Measurements from ENCODE around the gene OTOG.

OTOG gene

GRCh38 chr11:17544181-17544622, 2.9 kb upstream of the OTOG start, which contains the start of gene USH1C:
USH1C (minus strand) TSS chr11:17544416; CDS start chr11:17544307, 109 bp downstream.
- Histone ChIP-seq H3K36me3 (ENCODE audit: insufficient read depth, low read depth, low read length) (no peaks in the 10 kb centered on the region), H3K4me3 (ENCODE audit: low read length) (peak within 1 kb of the TSS; percentile 76), H3K27ac (ENCODE audit: low read length) (no peak within 1 kb of the TSS), H3K9me3 (ENCODE audit: insufficient read depth, low read depth, low read length) (no peaks in the 10 kb centered on the region), H3K4me1 (ENCODE audit: insufficient read depth, low read length) (peaks cover 10% of the 10 kb centered on the region; the same call in 1 of the 2 replicates), H3K27me3 (ENCODE audit: insufficient read depth, low read length) (peaks cover 39% of the 10 kb centered on the region), H3K9ac (ENCODE audit: low read depth, low read length) (peak within 1 kb of the TSS; percentile 54; the same call in 1 of the 2 replicates)

GRCh38 chr11:17546240-17546639, 819 bp upstream of the OTOG start:
- H3K27me3 ChIP-seq (ENCODE audit: insufficient read depth, low read length), result peaks cover 39% of the 10 kb centered on the region
- no peak overlapping the region for H3K9ac ChIP-seq (ENCODE audit: low read depth, low read length)
- H3K36me3 ChIP-seq (ENCODE audit: insufficient read depth, low read depth, low read length), result no peaks in the 10 kb centered on the region
- H3K4me3 ChIP-seq (ENCODE audit: low read length), result no peak overlapping the region
- H3K9me3 ChIP-seq (ENCODE audit: insufficient read depth, low read depth, low read length), result no peaks in the 10 kb centered on the region
- no peak overlapping the region for H3K27ac ChIP-seq (ENCODE audit: low read length)
- H3K4me1 ChIP-seq (ENCODE audit: insufficient read depth, low read length), result peaks cover 10% of the 10 kb centered on the region; the same call in 1 of the 2 replicates

- no peaks in the 10 kb centered on the region for H3K9me3 ChIP-seq (ENCODE audit: insufficient read depth, low read depth, low read length)
- peaks cover 5% of the 10 kb centered on the region; the same call in 1 of the 2 replicates for H3K4me1 ChIP-seq (ENCODE audit: insufficient read depth, low read length)
- no peaks in the 10 kb centered on the region for H3K36me3 ChIP-seq (ENCODE audit: insufficient read depth, low read depth, low read length)
- no peak overlapping the region for H3K9ac ChIP-seq (ENCODE audit: low read depth, low read length)
- peaks cover 30% of the 10 kb centered on the region for H3K27me3 ChIP-seq (ENCODE audit: insufficient read depth, low read length)
- no peak overlapping the region for H3K27ac ChIP-seq (ENCODE audit: low read length)
- H3K4me3 ChIP-seq (ENCODE audit: low read length), result no peak overlapping the region
These were observed 873 bp downstream of the OTOG start for GRCh38 chr11:17547932-17548331.

- no peak overlapping the region for H3K4me3 ChIP-seq (ENCODE audit: low read length)
- peaks cover 5% of the 10 kb centered on the region; the same call in 1 of the 2 replicates for H3K4me1 ChIP-seq (ENCODE audit: insufficient read depth, low read length)
- H3K27me3 ChIP-seq (ENCODE audit: insufficient read depth, low read length), result peaks cover 25% of the 10 kb centered on the region
- no peak overlapping the region for H3K27ac ChIP-seq (ENCODE audit: low read length)
- H3K36me3 ChIP-seq (ENCODE audit: insufficient read depth, low read depth, low read length), result no peaks in the 10 kb centered on the region
- H3K9ac ChIP-seq (ENCODE audit: low read depth, low read length), result no peak overlapping the region
- no peaks in the 10 kb centered on the region for H3K9me3 ChIP-seq (ENCODE audit: insufficient read depth, low read depth, low read length)
These were observed 1.4 kb downstream of the OTOG start for GRCh38 chr11:17548444-17548843.

- Histone ChIP-seq H3K4me3 (ENCODE audit: low read length) (no peak overlapping the region), H3K36me3 (ENCODE audit: insufficient read depth, low read depth, low read length) (no peaks in the 10 kb centered on the region), H3K9me3 (ENCODE audit: insufficient read depth, low read depth, low read length) (no peaks in the 10 kb centered on the region), H3K27me3 (ENCODE audit: insufficient read depth, low read length) (peaks cover 18% of the 10 kb centered on the region), H3K4me1 (ENCODE audit: insufficient read depth, low read length) (peaks cover 5% of the 10 kb centered on the region; the same call in 1 of the 2 replicates), H3K9ac (ENCODE audit: low read depth, low read length) (no peak overlapping the region), H3K27ac (ENCODE audit: low read length) (no peak overlapping the region)
These were observed 3.6 kb downstream of the OTOG start for GRCh38 chr11:17550450-17551346.

GRCh38 chr11:17551347-17552040, 4.4 kb downstream of the OTOG start:
- Histone ChIP-seq H3K36me3 (ENCODE audit: insufficient read depth, low read depth, low read length) (no peaks in the 10 kb centered on the region), H3K4me3 (ENCODE audit: low read length) (no peak overlapping the region), H3K27ac (ENCODE audit: low read length) (no peak overlapping the region), H3K9me3 (ENCODE audit: insufficient read depth, low read depth, low read length) (no peaks in the 10 kb centered on the region), H3K9ac (ENCODE audit: low read depth, low read length) (no peak overlapping the region), H3K4me1 (ENCODE audit: insufficient read depth, low read length) (peaks cover 5% of the 10 kb centered on the region; the same call in 1 of the 2 replicates), H3K27me3 (ENCODE audit: insufficient read depth, low read length) (peaks cover 12% of the 10 kb centered on the region)

GRCh38 chr11:17552041-17552355, 4.9 kb downstream of the OTOG start:
- no peak overlapping the region for H3K9ac ChIP-seq (ENCODE audit: low read depth, low read length)
- H3K4me1 ChIP-seq (ENCODE audit: insufficient read depth, low read length), result peaks cover 5% of the 10 kb centered on the region; the same call in 1 of the 2 replicates
- no peak overlapping the region for H3K4me3 ChIP-seq (ENCODE audit: low read length)
- H3K9me3 ChIP-seq (ENCODE audit: insufficient read depth, low read depth, low read length), result no peaks in the 10 kb centered on the region
- no peaks in the 10 kb centered on the region for H3K36me3 ChIP-seq (ENCODE audit: insufficient read depth, low read depth, low read length)
- no peak overlapping the region for H3K27ac ChIP-seq (ENCODE audit: low read length)
- peaks cover 12% of the 10 kb centered on the region for H3K27me3 ChIP-seq (ENCODE audit: insufficient read depth, low read length)

- H3K27ac ChIP-seq (ENCODE audit: low read length), result no peak overlapping the region
- peaks cover 6% of the 10 kb centered on the region for H3K27me3 ChIP-seq (ENCODE audit: insufficient read depth, low read length)
- no peaks in the 10 kb centered on the region for H3K36me3 ChIP-seq (ENCODE audit: insufficient read depth, low read depth, low read length)
These were observed 5.6 kb downstream of the OTOG start for GRCh38 chr11:17552392-17553248.

GRCh38 chr11:17553249-17553546, 6.1 kb downstream of the OTOG start:
- Histone ChIP-seq H3K4me3 (ENCODE audit: low read length) (no peak overlapping the region), H3K27me3 (ENCODE audit: insufficient read depth, low read length) (peaks cover under 1% of the 10 kb centered on the region), H3K27ac (ENCODE audit: low read length) (no peak overlapping the region), H3K4me1 (ENCODE audit: insufficient read depth, low read length) (peaks cover 3% of the 10 kb centered on the region; the same call in 1 of the 2 replicates), H3K9ac (ENCODE audit: low read depth, low read length) (no peak overlapping the region), H3K9me3 (ENCODE audit: insufficient read depth, low read depth, low read length) (no peaks in the 10 kb centered on the region), H3K36me3 (ENCODE audit: insufficient read depth, low read depth, low read length) (no peaks in the 10 kb centered on the region)

More at GRCh38 chr11:17552392-17553248, 5.6 kb downstream of the OTOG start:
- Histone ChIP-seq H3K4me3 (ENCODE audit: low read length) (no peak overlapping the region), H3K4me1 (ENCODE audit: insufficient read depth, low read length) (peaks cover 5% of the 10 kb centered on the region; the same call in 1 of the 2 replicates), H3K9ac (ENCODE audit: low read depth, low read length) (no peak overlapping the region), H3K9me3 (ENCODE audit: insufficient read depth, low read depth, low read length) (no peaks in the 10 kb centered on the region)

GRCh38 chr11:17554487-17554886, 7.4 kb downstream of the OTOG start:
- no peaks in the 10 kb centered on the region for H3K9me3 ChIP-seq (ENCODE audit: insufficient read depth, low read depth, low read length)
- no peak overlapping the region for H3K27ac ChIP-seq (ENCODE audit: low read length)
- no peak overlapping the region for H3K9ac ChIP-seq (ENCODE audit: low read depth, low read length)
- no peaks in the 10 kb centered on the region for H3K4me1 ChIP-seq (ENCODE audit: insufficient read depth, low read length)
- H3K4me3 ChIP-seq (ENCODE audit: low read length), result no peak overlapping the region
- no peaks in the 10 kb centered on the region; the same call in 1 of the 2 replicates for H3K27me3 ChIP-seq (ENCODE audit: insufficient read depth, low read length)
- H3K36me3 ChIP-seq (ENCODE audit: insufficient read depth, low read depth, low read length), result no peaks in the 10 kb centered on the region

GRCh38 chr11:17556999-17557398, 9.9 kb downstream of the OTOG start:
- H3K4me3 ChIP-seq (ENCODE audit: low read length), result no peak overlapping the region
- no peak overlapping the region for H3K27ac ChIP-seq (ENCODE audit: low read length)
- H3K9ac ChIP-seq (ENCODE audit: low read depth, low read length), result no peak overlapping the region
- H3K36me3 ChIP-seq (ENCODE audit: insufficient read depth, low read depth, low read length), result no peaks in the 10 kb centered on the region
- no peaks in the 10 kb centered on the region; the same call in 1 of the 2 replicates for H3K27me3 ChIP-seq (ENCODE audit: insufficient read depth, low read length)
- no peaks in the 10 kb centered on the region for H3K9me3 ChIP-seq (ENCODE audit: insufficient read depth, low read depth, low read length)
- H3K4me1 ChIP-seq (ENCODE audit: insufficient read depth, low read length), result no peaks in the 10 kb centered on the region

Measured in iPS-20b (cell line).